Stimulated activated CD4-positive, alpha-beta T cell treated with anti-CD3 and anti-CD28 coated beads, TNF-alpha, amount 100 ng/mL, for 24 hours (primary cell): ENCODE results near the gene SMYD5.
"Not testable (repeated sequence)": the region's sequence is repeated elsewhere in the genome, so short reads cannot be mapped to it uniquely, and the experiment has no call there.

Experiments
- DNase-seq, 3 experiments: peaks; one replicate each; pipeline ENCODE4 v3.0.0-alpha.2; 2020; ENCODE audit warnings: low read depth in 3 of 3

The SMYD5 gene

DNA sequence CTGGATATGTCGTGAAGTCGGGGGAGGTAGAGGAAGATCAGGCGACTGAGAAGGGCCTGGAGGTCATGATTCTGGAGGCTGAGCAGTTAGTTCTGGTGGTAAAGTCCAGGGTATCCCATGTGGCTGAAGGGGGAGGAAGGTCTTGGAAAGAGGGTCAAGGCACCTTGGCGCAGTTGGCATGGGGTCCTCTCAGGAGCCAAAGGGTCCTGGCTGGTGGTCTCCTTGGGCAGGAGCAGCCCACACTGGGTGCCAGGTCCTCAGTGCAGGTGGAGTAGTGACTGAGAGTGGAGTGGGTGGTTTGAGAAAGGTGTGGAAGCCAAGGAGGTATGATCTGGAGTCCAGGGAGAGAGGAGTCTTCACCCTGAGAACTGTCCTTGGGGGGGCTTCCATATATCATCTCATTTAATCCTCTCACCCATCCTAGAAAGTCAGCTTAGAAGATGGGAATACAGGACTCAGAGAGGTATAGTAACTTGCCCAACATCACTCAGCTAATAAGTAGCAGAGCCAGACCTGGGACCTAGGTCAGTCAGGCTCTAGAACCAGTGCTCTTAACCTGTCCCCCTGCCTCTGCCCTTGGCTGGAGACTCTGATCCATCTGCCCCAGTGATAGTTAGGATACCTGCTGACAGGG lies 45.8 kb downstream of the SMYD5 start:
- no peak for DNase-seq

DNA sequence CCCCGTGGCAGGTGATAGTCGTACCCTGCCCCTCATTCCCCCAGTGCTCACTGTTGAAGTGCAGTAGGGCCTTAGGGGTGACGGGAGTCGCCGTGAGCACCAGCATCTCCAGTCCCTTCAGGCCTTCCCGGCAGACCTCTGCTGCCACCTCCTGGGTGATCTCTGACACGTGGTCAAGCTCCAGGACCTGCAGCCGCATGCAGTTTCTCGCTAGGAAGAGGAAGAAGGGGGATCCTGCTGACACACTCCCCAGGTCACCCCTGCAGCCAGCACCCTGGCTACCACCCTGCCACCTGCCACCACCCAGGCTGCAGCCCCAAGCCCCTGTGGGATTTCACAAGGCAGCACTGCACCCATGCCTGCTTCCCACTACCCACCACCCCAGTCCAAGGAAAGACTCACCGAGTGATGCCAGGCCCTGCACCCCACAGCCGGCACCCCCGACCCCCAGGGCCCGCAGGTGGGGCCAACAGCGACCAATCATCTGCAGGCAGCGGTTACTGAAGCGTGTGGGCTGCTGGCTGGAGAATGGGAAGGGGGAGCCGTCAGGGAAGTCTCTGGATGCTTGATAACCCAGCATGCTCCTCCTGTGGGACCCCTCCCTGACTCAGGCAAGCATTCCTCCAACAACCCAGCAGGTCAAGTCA lies 46.4 kb downstream of the SMYD5 start:
- no peak for DNase-seq

DNA sequence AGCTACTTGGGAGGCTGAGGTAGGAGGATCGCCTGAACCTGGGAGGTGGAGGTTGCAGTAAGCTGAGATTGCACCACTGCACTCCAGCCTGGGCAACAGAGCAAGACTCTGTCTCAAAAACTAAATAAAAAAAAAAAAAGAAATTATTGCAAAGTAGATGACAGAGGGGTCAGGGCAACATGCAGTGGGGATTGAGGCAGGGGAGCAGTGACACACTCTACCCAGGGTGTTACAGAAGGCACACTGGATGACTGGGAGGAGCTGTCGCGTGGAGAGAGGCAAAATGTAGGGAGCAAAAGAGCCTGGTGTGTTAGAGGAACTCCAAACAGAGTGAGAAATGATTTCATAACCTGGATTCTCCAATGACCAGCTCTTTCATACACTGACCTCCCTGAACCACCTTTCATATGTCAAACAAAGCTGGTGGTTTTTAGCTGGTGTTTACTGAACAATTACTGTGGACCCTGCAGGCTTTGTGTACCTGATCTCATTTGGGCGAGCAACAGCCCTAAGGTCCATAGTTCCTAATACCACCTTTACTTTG lies 48.1 kb downstream of the SMYD5 start:
- DNase-seq = no peak

DNA sequence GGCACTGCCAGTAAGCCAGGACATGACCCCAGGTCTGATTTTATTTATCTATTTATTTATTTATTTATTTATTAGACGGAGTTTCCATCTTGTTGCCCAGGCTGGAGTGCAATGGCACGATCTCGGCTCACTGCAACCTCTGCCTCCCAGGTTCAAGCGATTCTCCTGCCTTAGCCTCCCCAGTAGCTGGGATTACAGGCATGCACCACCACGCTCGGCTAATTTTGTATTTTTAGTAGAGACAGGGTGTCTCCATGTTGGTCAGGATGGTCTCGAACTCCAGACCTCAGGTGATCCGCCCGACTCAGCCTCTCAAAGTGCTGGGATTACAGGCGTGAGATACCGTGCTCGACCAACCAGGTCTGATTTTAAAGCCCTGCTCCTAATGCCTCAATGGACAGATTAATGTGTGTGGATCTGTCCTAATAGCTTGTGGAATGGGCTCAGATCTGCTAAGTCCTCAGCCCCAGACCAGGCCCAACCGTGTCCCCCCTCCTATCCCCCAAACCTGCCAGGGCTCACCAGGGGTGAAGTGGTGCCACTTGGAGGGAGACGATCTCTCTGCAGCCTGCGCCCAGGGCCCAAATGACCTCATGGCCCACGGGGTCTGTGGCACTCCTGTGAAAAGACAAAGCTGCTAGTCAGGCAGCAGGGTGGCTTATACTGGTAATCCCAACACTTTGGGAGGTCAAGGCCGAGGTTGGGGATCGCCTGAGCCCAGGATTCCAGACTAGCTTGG lies 48.8 kb downstream of the SMYD5 start:
- not testable (repeated sequence) for DNase-seq

DNA sequence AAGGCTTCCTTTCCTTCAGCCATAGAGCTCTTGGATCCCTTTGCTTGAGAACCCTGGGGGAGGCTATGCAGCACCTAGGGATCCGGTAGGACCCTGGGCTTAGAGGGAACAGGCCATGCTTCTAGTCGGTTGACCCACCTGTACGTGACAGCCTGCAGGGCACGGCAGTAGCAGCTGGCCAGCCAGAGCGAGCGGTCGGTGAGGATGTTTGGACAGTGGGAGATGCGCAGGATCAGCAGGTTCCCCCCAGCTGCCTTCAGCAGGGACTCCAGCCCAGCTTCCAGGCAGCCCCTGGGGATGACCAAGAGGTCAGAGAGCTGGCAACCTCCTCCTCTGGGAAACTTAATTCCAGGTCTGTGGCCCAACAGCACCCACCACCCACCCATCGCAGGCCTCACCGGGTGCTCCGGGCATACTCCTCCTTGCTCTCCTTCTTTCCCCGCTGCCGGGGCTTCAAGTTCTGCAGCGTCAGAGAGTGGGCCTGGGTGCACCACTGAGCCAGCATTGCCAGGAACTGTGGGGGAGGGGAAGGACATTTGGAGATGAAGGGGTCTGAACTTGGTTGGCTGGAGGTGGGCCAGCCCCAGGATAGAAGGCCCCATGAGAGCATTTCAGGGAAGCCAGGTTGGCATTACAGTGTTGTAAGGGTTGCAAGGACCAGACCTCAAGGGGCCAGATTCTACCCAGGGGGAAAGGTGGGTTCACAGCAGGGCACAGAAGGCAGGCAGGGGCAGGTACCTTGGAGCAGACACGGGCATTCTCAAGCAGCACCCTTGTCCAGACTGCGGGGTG lies 49.7 kb downstream of the SMYD5 start:
- DNase-seq = no peak

DNA sequence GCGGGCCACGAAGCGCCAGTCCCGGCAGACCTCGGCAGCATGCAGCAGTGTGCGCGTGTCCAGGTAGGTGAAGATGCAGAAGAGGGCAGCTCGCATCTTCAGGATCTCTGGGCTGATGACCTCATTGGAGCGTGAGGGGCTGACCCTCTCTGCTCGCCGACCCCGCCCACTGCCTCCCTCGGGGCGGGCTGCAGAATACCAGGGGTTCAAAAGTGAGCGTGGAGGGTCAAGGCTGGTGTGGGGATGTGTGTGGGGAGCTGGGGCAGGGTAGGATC lies 50.2 kb downstream of the SMYD5 start:
- DNase-seq = no peak

DNA sequence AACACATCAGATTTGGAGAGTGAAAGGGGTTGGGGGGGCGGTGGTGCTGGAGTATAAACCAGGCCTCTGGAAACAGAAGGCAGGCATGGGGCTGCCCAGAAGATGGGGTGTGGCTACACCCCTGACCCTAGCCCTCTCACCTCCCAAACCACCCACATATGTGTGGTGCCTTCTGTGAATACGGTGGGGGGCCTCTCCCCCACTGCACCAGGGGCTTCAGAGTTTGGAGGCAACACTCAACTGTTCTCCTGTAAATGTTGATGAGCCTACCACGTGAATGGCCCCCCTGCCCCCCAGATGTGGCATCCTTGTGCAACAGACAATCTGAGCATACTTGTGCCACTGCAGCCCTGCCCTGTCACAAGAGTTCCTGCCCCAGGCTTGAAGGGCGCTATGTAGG lies 50.7 kb downstream of the SMYD5 start:
- no peak for DNase-seq

DNA sequence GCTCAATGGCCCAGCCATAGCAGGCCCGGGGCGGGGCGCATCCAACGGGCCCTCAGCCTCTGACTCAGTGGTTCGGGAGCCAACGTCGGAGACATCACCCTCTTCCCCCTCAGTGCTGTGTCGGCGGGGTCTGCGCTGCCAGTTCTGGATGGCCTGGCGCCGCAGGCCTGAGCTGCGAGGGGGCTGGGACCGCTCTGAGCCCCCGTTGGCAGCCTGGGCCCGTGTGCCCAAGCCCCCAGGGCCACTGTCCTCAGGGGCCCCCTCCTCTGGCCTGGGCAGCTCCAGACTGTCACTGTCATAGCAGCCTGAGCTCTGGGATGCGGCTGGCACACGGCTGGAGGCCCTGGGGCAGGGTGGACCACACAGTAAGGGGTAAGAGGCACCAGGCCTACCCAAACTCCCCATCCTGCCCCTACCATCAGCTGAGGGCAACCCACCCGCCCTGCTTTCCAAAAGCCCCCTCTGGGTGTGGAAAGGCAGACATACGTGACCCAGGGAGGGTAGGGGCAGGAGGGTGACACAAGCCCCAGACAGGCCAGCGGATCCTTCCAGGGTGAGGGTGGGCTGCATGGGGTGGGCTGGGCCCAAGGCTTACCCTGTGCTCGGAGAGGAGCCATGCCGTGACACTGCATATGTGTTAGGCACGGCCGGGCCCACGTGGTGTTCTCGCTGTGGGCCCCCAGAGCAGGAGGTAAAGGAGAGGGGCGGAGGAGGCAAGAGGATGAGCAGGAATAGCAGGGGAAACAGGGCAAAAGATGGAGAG lies 51.4 kb downstream of the SMYD5 start:
- no peak for DNase-seq

DNA sequence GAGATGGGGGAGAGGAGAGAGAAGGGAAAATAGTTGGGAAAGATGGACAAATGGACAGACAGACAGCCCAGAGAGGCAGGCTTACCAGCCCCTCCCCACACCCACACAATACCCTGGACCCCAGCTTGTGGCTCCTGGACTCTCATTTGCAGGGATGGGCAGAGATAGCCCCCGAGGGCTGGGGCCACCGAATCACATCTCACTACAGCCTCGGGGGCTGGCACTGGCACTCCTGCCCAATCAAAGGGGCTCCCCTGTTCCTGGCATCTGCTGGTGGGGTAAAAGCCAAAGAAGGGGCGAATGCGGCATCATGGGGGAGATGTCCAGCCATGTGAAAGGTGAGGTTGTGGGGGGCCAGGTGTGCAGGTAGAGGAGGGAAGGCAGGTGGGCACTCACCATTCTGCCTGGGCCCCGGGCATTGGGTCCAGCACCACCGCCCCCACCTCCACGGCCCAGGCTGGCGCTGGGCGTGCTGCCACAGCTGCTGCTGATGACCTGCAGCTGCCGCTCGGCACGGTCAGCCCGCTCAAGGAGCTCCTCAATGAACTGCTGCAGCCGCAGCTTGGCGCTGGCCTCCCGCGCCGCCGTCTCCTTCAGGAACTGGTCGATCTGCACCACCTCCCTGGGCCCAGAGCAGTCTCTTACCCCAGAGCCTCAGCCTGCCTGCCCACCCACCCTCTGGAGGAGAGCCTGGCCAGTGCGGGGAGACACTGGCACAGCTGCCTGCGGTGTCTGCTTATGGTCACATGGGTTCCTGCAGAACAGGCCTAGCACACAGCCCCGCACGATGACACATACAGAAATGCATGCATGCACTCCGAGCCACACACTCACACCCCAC lies 52.2 kb downstream of the SMYD5 start:
- DNase-seq = no peak

DNA sequence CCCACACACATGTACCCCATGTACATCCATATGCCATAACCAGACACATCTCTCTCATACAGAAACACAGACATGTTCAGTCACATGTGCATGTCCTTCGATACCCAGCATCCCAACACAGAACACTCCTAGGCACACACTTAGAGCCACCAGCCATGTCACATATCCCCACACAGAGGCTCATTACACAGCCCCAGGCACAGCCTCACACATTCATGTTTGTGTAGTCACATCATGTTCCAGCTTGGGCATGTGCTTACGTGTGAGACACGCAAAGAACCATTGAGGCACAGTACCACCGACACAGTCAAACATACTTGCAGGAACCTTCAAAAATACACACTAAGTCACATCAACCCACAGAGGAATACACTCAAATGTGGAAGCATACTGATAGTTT lies 53.0 kb downstream of the SMYD5 start:
- no peak for DNase-seq

DNA sequence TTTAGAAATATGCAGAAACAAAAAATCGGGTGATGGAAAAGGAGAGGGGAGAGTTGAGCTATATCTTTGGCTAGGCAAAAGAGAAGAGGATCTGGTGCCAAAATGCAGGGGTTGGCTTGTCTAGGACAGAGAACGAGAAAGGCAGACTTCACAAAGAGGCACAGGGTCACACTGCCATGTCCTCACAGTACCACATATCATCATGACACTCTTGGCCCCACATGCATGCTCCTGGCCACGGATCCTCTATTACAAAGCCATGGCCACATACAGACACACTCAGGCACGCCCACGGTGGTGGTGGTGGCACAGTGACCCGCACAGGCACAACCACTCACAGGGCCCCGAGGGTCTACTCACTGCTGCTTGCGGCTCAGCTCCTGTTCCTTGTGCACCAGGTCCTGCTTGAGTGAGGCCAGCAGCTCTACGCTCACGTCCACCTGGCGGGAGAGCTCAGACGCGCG lies 54.4 kb downstream of the SMYD5 start:
- DNase-seq = no peak

DNA sequence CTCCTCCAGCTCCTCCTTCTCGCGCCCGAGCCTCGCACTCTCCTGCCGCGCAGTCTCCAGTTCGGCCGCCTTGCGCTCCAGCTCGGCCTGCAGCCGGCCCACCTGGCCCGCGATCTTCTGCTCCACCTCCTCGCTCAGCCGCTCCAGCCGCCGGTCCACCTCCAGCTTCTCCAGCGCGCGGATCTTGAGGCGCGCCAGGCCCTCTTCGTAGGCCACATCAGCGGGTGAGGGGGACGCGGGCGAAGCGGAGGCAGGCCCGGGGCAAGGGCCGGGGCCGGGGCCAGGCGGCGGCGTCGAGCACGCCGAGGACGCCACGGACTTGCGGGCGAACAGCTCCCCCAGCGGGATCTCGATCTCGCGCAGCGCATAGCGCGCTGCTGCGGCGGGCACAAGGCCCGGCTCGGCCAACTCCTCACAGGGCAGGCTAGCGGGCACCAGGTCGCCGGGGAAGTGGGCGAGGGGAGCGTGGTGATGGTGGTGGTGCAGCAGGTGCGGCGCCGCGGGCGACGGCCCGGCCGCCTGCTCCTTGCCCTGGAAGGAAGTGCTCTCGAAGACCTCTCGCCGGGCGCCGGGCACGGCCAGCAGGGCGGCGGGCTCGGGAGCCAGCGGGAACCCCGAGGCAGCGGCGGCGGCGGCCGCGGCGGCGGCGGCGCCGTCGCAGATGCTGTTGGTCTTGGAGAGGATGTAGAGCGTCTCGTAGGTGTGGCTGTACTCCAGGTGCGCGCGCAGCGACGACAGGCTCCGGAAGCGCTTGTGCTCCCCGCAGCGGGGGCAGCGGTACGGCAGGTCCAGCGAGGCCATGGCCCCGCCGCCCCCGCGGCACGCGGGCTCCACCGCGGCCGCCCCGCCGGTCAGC lies 55.0 kb downstream of the SMYD5 start:
- DNase-seq = peak in 2 of 3 experiments; percentile 41 to 65

DNA sequence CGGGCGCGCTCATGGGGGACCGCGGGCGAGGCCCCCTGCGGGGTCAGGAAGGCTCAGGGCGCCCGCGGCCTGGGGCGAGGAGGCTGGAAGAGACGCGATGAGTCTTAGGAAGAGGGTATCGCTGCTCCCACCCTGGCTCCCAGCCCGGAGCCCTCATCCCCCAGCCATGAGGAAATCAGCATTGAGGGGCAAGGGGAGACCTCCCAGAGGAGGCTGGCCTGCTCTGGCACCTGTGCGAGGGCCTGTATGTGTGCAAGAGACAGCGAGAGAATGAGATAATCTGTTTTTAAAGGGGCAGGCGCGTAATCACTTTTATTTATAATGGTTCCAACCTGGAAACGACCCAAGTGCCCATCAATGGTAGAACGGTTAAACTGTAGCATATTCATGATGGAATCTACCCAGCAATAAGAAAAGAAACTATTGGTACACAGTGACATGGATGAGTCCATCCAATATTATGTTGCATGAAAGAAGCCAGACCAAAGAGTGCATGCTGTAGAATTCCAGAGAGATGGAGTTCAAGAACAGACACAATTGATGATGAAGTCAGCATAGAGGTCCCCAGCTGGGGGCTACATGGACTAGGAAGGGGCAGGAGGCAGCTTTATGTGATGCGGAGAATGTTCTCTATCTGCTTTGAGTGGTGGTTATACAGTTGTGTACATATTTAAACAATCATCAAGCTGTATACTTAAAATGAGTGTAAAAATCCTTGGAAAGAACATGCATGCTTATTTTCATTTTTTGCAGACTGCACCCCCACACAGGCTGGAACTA lies 55.8 kb downstream of the SMYD5 start:
- DNase-seq = no peak

DNA sequence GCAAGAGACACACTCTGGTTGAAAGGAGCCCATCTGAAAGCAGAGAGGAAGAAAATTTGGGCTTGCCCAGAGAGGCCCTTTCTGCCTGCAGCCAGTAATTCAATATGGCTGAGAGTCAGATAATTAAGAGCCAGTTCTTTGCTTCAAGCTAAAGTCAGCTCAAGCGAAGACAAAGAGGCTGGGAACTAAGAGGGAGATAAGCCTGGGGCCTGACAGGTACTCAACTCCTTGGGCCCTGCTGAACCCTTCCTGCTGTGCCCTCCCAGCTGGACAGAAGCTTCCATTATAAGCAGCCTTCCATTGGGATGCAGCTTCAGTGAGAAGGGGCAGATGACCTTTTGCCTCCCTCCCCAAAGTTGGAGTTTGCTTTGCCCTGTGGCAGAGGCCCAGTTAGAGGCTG lies 58.2 kb downstream of the SMYD5 start:
- no peak for DNase-seq
